Calu3 (cell line): ENCODE measurements around the gene TLR1. TPM values are rescaled to one million over a fixed set of nuclear protein-coding genes. Genes with fewer than 3 reads are reported as not detected.
"Not testable (repeated sequence)": the region's sequence is repeated elsewhere in the genome, so short reads cannot be mapped to it uniquely, and the experiment has no call there.

Source experiments
- BruUV-seq: library from RNA; stranded (reverse); fragments of 400-500 nt; replicated peaks from 2 replicates; lab custom pipeline; 2021; lab: Mats Ljungman, UMichigan
- CTCF ChIA-PET: fragments of 300-600 bp; sonication (Branson Sonifier 250); formaldehyde crosslinking; loops from one replicate; lab custom pipeline; 2022; ENCODE audit warnings: antibody characterized with exemption; lab: Charles Lee
- DNase-seq: peaks from one replicate; pipeline ENCODE4 v3.0.0; 2022
- H3K27ac Mint-ChIP-seq: one replicate; pipeline ENCODE4 v1.8.0; 2022; ENCODE audit warnings: mixed read lengths; ENCODE audit not compliant: unreplicated experiment
- H3K27me3 Mint-ChIP-seq: one replicate; pipeline ENCODE4 v1.8.0; 2022; ENCODE audit warnings: mixed read lengths; ENCODE audit not compliant: unreplicated experiment
- H3K36me3 Mint-ChIP-seq: one replicate; pipeline ENCODE4 v1.8.0; 2022; ENCODE audit warnings: mild to moderate bottlenecking, moderate library complexity, mixed read lengths; ENCODE audit not compliant: insufficient read depth, unreplicated experiment
- H3K4me1 Mint-ChIP-seq: one replicate; pipeline ENCODE4 v1.8.0; 2022; ENCODE audit warnings: mild to moderate bottlenecking, low read depth, mixed read lengths; ENCODE audit not compliant: unreplicated experiment
- H3K4me3 Mint-ChIP-seq: one replicate; pipeline ENCODE4 v1.8.0; 2022; ENCODE audit warnings: mild to moderate bottlenecking, low read depth, moderate library complexity, mixed read lengths; ENCODE audit not compliant: unreplicated experiment
- H3K9me3 Mint-ChIP-seq: one replicate; pipeline ENCODE4 v1.8.0; 2022; ENCODE audit warnings: low read depth, mixed read lengths; ENCODE audit not compliant: unreplicated experiment
- CTCF ChIP-seq: fragments of 200-600 bp; IDR thresholded peaks from one replicate; pipeline ENCODE4 v1.8.0; 2022; ENCODE audit warnings: antibody characterized with exemption; ENCODE audit not compliant: unreplicated experiment
- intact Hi-C: fragments of 100-400 bp; cut with micrococcal nuclease; formaldehyde crosslinking; loops from one replicate; pipeline ENCODE4 v1.10.0; 2022; ENCODE audit not compliant: unreplicated experiment
- total RNA-seq: library from RNA; stranded (reverse); gene quantifications from 2 replicates; pipeline ENCODE4 v1.2.3, GENCODE V29; 2022

The TLR1 gene
- total RNA-seq, 1 experiment from 2014 or later: 1.3 TPM

- intact Hi-C loops: no loop called here
- BruUV-seq: no TSS peak
- Mint-ChIP-seq H3K9me3 (peaks cover 4% of the 10 kb centered on the region), H3K4me3 (no peak overlapping the region), H3K27me3 (no peaks in the 10 kb centered on the region), H3K4me1 (no peaks in the 10 kb centered on the region), H3K27ac (no peak overlapping the region), H3K36me3 (no peaks in the 10 kb centered on the region)
- DNase-seq: no peak
- no peak for TF ChIP-seq CTCF
- CTCF ChIA-PET: no interaction called here
Observed at GRCh38 chr4:38780833-38781484, 23.6 kb downstream of the TLR1 start.

- Mint-ChIP-seq H3K27me3 (no peaks in the 10 kb centered on the region), H3K4me1 (no peaks in the 10 kb centered on the region), H3K36me3 (no peaks in the 10 kb centered on the region), H3K27ac (no peak overlapping the region), H3K9me3 (peaks cover 4% of the 10 kb centered on the region), H3K4me3 (no peak overlapping the region)
- CTCF ChIA-PET: no interaction called here
- TF ChIP-seq CTCF: no peak
- BruUV-seq: no TSS peak
- DNase-seq: no peak
- intact Hi-C loops: no loop called here
Observed at GRCh38 chr4:38779790-38780189, 24.8 kb downstream of the TLR1 start.

GRCh38 chr4:38777925-38778324, 26.7 kb downstream of the TLR1 start:
- H3K36me3 Mint-ChIP-seq, intact Hi-C loops, CTCF ChIA-PET, H3K4me3 Mint-ChIP-seq, DNase-seq, H3K27ac Mint-ChIP-seq, H3K9me3 Mint-ChIP-seq, BruUV-seq, H3K27me3 Mint-ChIP-seq, H3K4me1 Mint-ChIP-seq: not testable (repeated sequence)

DNA sequence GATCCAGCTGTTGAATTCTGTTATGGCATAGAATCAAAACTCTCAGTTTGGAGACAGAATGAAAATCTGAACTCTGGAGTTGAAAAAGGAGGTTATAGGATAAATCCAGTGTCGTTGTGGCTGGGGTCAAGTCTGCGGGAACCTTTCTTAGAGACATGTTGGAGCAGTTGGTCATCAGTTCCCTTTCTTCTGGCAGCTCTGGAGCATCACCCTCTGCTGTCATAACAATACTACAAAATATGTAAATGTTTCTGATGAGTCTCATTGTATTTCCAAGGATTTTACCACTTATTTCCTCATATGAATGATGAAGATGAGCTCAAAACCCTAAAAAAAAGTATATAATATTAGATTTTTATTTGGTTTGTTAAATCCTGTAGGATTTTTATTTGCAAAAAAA, 29.3 kb downstream of the TLR1 start:
- intact Hi-C loops: no loop called here
- no peaks in the 10 kb centered on the region for H3K27me3 Mint-ChIP-seq
- H3K4me1 Mint-ChIP-seq: no peaks in the 10 kb centered on the region
- no TSS peak for BruUV-seq
- H3K36me3 Mint-ChIP-seq: no peaks in the 10 kb centered on the region
- H3K4me3 Mint-ChIP-seq: no peak overlapping the region
- TF ChIP-seq CTCF: no peak
- no peak for DNase-seq
- H3K9me3 Mint-ChIP-seq: peaks cover 4% of the 10 kb centered on the region
- CTCF ChIA-PET: no interaction called here
- H3K27ac Mint-ChIP-seq: no peak overlapping the region

GRCh38 chr4:38774181-38774955, 30.2 kb downstream of the TLR1 start:
- CTCF ChIA-PET: no interaction called here
- TF ChIP-seq CTCF: no peak
- Mint-ChIP-seq H3K4me3 (no peak overlapping the region), H3K4me1 (no peaks in the 10 kb centered on the region), H3K27ac (no peak overlapping the region), H3K9me3 (peaks cover 4% of the 10 kb centered on the region), H3K27me3 (no peaks in the 10 kb centered on the region), H3K36me3 (no peaks in the 10 kb centered on the region)
- no TSS peak for BruUV-seq
- no peak for DNase-seq
- intact Hi-C loops: no loop called here

- CTCF ChIA-PET: interaction anchor here (1.1 kb wide), 1 partner anchor 11 kb away, joined by 3 read pairs; no protein-coding TSS in a partner anchor
- H3K9me3 Mint-ChIP-seq, intact Hi-C loops, DNase-seq, H3K27me3 Mint-ChIP-seq, H3K4me3 Mint-ChIP-seq, H3K27ac Mint-ChIP-seq, H3K36me3 Mint-ChIP-seq, H3K4me1 Mint-ChIP-seq, BruUV-seq: not testable (repeated sequence)
Observed at GRCh38 chr4:38770281-38770680, 34.3 kb downstream of the TLR1 start.
